H1 (cell line): ENCODE results near the gene ZNF451.

Experiments used
- CBX5 ChIP-seq: fragments of 300-800, 300-1000 bp; sonication (generic); IDR thresholded peaks from 2 replicates; pipeline ENCODE4 v1.7.1; 2016; ENCODE audit warnings: antibody characterized with exemption, low read length, low read depth
- CBX8 ChIP-seq: fragments of 300-800, 300-1000 bp; sonication (generic); IDR thresholded peaks from 2 replicates; pipeline ENCODE4 v1.7.1; 2016; ENCODE audit warnings: low read depth, low read length, borderline replicate concordance
- EP300 ChIP-seq, 2 experiments: IDR thresholded peaks; 1 replicate in 1 of 2; 2 replicates in 1 of 2; pipeline ENCODE4 v1.6.1; 2011 to 2012; ENCODE audit warnings: low read depth in 2 of 2, low read length in 2 of 2, mild to moderate bottlenecking in 2 of 2, borderline replicate concordance in 1 of 2, inconsistent platforms in 1 of 2, moderate library complexity in 1 of 2
- GTF2F1 ChIP-seq: IDR thresholded peaks from 2 replicates; pipeline ENCODE4 v1.6.1; 2012; ENCODE audit warnings: low read depth, low read length, improper control_type of control experiment, borderline replicate concordance
- HDAC6 ChIP-seq: IDR thresholded peaks from one replicate; pipeline ENCODE4 v1.7.1; 2012; ENCODE audit warnings: low read depth, mild to moderate bottlenecking, inconsistent platforms, low read length, moderate library complexity
- POLR2A ChIP-seq, 2 experiments: IDR thresholded peaks; 1 replicate in 1 of 2; 2 replicates in 1 of 2; pipeline ENCODE4 v1.6.1; 2011; ENCODE audit warnings: low read depth in 2 of 2, low read length in 2 of 2, mild to moderate bottlenecking in 2 of 2; ENCODE audit errors: control extremely low read depth in 1 of 2
- POLR2AphosphoS5 ChIP-seq: IDR thresholded peaks from 2 replicates; pipeline ENCODE4 v1.6.1; 2011; ENCODE audit warnings: low read depth, low read length
- RAD21 ChIP-seq, 2 experiments: IDR thresholded peaks in 1 of 2; conservative IDR thresholded peaks in 1 of 2; 2 replicates each; pipeline ENCODE4 v1.6.1; 2011; ENCODE audit warnings: low read depth in 2 of 2, low read length in 2 of 2, improper control_type of control experiment in 1 of 2, inconsistent platforms in 1 of 2, mild to moderate bottlenecking in 1 of 2, moderate library complexity in 1 of 2
- RBBP5 ChIP-seq: IDR thresholded peaks from 2 replicates; pipeline ENCODE4 v1.7.1; 2012; ENCODE audit warnings: low read depth, mild to moderate bottlenecking, inconsistent platforms, low read length, moderate library complexity, borderline replicate concordance
- RFX5 ChIP-seq: IDR thresholded peaks from 2 replicates; pipeline ENCODE4 v1.6.1; 2011; ENCODE audit warnings: low read depth, low read length, improper control_type of control experiment, borderline replicate concordance
- SIRT6 ChIP-seq: IDR thresholded peaks from one replicate; pipeline ENCODE4 v1.7.1; 2012; ENCODE audit warnings: low read length, inconsistent platforms
- SP1 ChIP-seq: IDR thresholded peaks from 2 replicates; pipeline ENCODE4 v1.6.1; 2011; ENCODE audit warnings: low read depth, low read length
- SRF ChIP-seq: IDR thresholded peaks from 2 replicates; pipeline ENCODE4 v1.6.1; 2011; ENCODE audit warnings: mild to moderate bottlenecking, low read depth, low read length, moderate library complexity
- TF ChIP-seq, protein P1 (sequence below), 3 experiments: IDR thresholded peaks; 1 replicate in 2 of 3; 2 replicates in 1 of 3; pipeline versions ENCODE4 v1.5.1 to v1.6.1; 2011; ENCODE audit warnings: low read length in 3 of 3, mild to moderate bottlenecking in 3 of 3, inconsistent platforms in 2 of 3, low read depth in 1 of 3, moderate library complexity in 1 of 3; ENCODE audit not compliant: insufficient read depth in 1 of 3; ENCODE audit errors: control extremely low read depth in 1 of 3

DNA sequence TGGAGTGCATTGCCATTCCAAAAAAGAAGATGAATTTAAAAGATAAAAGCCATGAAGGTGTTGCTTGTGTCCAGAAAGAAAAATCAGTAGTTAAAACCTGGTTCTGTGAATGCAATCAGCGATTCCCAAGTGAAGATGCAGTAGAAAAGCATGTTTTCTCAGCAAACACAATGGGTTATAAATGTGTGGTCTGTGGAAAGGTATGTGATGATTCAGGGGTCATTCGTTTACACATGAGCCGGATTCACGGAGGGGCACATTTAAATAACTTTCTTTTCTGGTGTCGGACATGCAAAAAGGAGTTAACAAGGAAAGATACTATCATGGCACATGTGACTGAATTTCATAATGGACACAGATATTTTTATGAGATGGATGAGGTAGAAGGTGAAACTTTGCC, 57.4 kb downstream of the ZNF451 start:
- TF ChIP-seq CBX8 (no peak), SP1 (no peak), RAD21 (IDR thresholded peaks at IDR 0.05 in 1 of 2, conservative IDR thresholded peaks at IDR 0.05 in 1 of 2; ENCODE audit: low read depth in 2 of 2, low read length in 2 of 2) (no peak), EP300 (IDR thresholded peaks at IDR 0.05; ENCODE audit: borderline replicate concordance in 1 of 2, low read depth in 2 of 2, low read length in 2 of 2) (no peak), SRF (no peak), GTF2F1 (no peak), RBBP5 (no peak), HDAC6 (no peak), CBX5 (no peak), SIRT6 (no peak), POLR2AphosphoS5 (no peak), POLR2A (IDR thresholded peaks at IDR 0.05; ENCODE audit: control extremely low read depth in 1 of 2, low read depth in 2 of 2, low read length in 2 of 2) (no peak), RFX5 (no peak)
- TF ChIP-seq, protein P1, sequence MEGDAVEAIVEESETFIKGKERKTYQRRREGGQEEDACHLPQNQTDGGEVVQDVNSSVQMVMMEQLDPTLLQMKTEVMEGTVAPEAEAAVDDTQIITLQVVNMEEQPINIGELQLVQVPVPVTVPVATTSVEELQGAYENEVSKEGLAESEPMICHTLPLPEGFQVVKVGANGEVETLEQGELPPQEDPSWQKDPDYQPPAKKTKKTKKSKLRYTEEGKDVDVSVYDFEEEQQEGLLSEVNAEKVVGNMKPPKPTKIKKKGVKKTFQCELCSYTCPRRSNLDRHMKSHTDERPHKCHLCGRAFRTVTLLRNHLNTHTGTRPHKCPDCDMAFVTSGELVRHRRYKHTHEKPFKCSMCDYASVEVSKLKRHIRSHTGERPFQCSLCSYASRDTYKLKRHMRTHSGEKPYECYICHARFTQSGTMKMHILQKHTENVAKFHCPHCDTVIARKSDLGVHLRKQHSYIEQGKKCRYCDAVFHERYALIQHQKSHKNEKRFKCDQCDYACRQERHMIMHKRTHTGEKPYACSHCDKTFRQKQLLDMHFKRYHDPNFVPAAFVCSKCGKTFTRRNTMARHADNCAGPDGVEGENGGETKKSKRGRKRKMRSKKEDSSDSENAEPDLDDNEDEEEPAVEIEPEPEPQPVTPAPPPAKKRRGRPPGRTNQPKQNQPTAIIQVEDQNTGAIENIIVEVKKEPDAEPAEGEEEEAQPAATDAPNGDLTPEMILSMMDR (IDR thresholded peaks at IDR 0.05; ENCODE audit: control extremely low read depth in 1 of 3, insufficient read depth in 1 of 3, low read depth in 1 of 3, low read length in 3 of 3): no peak
